OCI-LY1 (cell line): Measurements from ENCODE around the gene MRRF.

ENCODE experiments used
- CTCF ChIP-seq: fragments of 200-600 bp; sonication (generic), shearing (Covaris generic); IDR thresholded peaks from 2 replicates; pipeline ENCODE4 v1.5.1; 2017; ENCODE audit warnings: mild to moderate bottlenecking, antibody characterized with exemption, low read length, moderate library complexity, mixed read lengths
- EZH2 ChIP-seq: fragments of 200-600 bp; sonication (generic), shearing (Covaris generic); IDR thresholded peaks from 2 replicates; pipeline ENCODE4 v1.8.0; 2017; ENCODE audit warnings: borderline replicate concordance, mixed run types, mild to moderate bottlenecking, antibody characterized with exemption, low read length, moderate library complexity, mixed read lengths

GRCh38 chr9:122337556-122337929 is 72.9 kb downstream of the MRRF start:
- no peak for TF ChIP-seq CTCF
- TF ChIP-seq EZH2 = no peak
